HG03060 (cell line): ENCODE results near the gene STON2.
A peak's percentile ranks its signal among the peaks of the same experiment; 100 is the strongest.

Source experiments
- ATAC-seq: cut with Tn5 transposase; IDR thresholded peaks from one replicate; pipeline ENCODE4 v1.9.1; 2021; ENCODE audit warnings: low read depth, moderate number of reproducible peaks; ENCODE audit not compliant: unreplicated experiment

STON2 gene

DNA sequence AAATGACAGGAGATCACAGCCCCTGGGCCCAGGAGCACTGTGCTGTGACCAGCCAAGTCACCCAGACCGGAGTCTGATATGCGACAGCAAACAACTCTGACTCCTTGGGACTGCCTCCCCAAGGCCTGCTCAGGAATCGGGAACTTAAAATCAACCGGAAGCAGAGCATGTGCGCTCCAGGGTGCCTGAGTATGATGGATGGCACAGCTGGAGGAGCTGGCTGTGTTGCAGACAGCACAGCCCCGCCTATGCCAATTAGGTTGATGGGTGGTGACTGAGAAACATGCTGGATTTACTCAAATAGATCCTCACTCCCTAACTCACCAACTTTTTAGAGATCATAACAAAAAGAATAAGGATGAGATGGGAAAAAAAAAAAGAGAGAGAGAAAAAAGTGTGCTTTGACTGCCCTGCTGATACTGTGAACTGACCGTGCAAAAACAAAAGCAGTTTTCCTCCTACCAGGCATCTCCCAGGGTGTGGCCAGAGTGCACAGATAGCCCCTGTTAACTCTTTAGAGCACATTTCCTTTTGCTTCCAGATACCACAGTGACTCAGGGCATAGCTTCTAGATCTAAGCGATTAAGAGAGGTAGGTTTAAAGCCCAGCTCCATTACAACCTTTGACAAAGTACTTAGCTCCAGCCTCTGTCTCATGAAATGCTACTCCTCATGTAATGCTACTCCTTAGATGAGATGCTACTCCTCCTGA, 27.4 kb upstream of the STON2 start:
- no peak for ATAC-seq

DNA sequence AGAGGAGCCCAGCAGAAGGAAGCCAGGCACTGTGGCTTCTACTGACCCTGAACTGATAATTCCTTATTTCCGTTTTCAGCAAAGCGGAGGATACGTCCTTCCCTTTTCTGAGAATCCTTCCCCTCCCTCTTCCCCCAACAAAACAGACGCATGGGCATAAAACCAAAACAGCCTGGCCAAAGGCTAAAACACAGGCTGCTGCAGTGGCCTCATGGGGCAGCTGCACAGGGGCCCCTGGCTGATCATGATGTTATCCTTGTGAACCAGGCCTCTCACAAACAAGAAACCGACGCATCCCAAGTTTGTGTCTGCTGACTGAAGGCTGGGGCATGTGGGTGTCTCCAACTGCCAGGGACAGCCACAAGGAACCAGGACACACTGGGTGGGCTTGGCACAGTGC, 23.4 kb upstream of the STON2 start:
- ATAC-seq: no peak

GRCh38 chr14:81418057-81418790, 18.1 kb upstream of the STON2 start:
- no peak for ATAC-seq

- no peak for ATAC-seq
Observed at GRCh38 chr14:81416981-81417380, 16.9 kb upstream of the STON2 start.

DNA sequence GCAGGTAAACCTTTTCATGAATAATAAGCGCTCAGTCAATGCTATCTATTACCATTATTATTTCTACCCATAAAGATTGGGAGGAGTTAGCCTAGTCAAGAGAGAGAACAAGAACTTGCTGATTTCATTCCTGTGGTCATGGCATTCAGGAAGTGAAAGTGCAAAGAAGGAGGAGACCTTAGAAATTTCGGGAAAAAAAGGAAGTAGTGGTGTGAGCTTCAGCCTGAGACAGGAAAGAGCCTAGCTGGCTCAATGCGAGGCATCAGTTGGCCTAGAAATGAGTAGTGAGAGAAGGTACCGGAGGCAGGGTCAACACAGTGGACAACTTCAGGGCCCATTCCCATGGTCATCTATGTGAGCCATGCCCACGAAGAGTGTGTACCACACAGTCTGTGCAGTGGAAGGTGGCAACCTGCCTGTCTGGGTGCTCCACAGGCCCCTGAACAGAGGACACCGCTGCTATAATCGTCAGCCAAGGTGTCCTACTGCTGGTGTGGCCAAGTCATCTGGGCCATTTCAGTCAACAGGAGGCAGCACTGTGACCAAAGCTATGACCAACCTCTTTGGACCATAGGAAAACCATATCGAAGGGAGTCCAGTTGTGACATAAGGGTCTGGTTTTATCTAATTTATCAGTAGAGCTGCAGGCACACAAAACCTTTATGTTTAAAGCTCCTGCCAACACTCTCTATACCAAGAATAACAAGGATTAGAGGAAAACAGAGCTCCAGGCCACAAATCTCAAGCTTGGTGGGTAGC, 16.2 kb upstream of the STON2 start:
- ATAC-seq: no peak

GRCh38 chr14:81415781-81416180, 15.7 kb upstream of the STON2 start:
- no peak for ATAC-seq

- no peak for ATAC-seq
Observed at GRCh38 chr14:81414123-81414522, 14.0 kb upstream of the STON2 start.

DNA sequence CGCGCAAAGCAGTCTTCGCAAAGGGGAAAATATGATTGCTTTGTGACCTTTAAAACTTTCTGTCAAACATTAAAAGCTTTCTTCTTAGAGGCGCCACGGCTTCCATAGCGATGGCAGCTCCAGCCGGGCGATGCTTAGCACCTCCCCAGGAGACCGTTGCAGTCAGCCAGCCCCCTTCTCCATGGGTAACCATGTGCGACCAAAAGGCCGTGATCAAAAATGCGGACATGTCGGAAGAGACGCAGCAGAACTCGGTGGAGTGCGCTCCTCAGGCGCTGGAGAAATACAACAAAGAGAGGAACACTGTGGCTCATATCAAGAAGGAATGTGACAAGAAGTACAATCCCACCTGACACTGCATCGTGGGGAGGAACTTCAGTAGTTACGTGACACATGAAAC, 12.7 kb upstream of the STON2 start:
- ATAC-seq: no peak

DNA sequence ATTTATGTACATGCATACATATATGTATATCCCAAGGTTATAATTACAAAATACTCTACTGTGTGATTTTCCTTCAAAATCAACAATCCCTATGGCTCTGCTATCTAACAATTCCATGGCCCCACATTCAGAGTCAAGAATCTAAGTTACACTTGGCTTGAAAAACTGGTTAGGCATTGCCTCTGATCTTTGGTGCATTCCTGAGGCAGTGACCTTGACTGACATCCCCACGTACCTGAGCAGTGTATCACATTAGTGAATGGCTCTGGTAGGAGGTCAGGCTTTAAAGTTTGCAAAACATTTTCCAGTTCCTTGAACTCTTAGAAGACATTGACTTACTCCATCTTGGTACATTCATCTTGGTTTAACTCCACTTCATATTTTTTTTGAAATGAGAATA, 8.5 kb upstream of the STON2 start:
- no peak for ATAC-seq

DNA sequence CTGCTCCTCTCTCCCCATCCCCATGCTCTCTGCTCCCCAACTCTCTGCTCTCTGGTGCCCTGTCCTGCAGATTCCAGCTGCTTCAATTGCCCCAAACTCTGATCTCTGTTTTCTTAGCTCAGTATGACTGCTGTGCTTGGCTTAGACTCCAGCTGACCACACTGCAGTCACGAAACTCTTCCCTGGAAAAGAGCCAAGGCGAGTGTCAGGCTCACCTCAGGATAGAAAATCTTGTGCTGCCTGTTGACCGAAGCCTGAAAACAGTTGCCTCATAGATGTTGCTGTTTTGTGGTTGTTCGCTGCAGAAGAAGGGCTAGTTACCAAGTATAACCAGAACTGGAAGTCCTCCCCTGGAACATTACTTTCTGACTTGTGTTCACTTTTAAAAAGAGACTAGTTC, 6.7 kb upstream of the STON2 start:
- ATAC-seq: no peak

DNA sequence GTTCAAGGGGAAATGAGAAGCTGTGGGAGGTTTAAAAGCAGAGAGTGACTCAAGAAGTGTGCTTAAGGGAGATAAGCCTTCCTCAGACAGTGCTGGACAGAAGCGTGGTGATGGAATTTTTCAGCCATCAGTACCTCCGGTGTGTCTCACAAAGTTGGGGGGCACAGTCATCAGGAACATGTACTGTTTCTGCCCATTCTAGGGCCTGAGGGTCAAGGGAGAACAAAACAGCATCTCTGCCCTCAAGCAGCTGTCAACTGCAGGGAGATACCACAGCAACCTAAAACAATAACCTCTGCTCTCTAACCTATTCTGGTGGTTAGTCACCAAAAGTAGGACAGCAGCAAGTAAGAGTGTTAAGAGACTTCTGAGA, 2.0 kb upstream of the STON2 start:
- no peak for ATAC-seq

DNA sequence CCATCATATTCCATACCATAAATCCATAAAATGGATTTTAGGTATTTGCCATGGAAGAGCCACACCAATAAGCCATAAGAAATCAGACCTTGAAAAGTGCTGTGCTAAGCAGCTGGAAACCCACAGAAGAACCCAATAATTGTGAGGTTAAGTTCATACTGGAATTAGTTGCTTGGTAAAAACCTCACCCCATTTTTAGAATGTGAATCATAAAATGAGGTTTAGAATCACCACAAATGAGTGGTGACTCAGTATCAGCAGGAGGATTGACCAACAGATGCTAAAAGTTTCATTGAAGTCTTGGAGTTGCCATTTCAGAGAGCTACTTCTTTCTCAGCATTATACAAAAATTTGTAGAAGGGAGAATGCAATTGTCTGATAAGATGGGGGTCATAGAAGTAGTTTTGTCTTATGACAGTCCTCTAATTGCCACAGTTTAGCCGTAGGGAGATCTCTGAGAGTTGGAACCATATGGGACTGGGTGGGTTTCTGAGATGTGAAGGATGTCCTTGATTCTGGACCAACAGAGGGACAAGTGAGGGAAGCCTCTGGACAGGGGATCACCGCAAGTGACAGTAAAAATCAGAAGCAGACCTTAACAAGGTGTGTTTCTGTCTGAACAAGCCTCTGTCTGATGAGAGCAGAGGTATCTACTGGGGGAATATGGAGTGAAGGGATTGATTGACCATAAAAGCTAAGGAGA, 1.4 kb upstream of the STON2 start:
- ATAC-seq: peak; percentile 82

- ATAC-seq: no peak
Observed at GRCh38 chr14:81400852-81401251, 728 bp upstream of the STON2 start.

- no peak for ATAC-seq
Observed at GRCh38 chr14:81398196-81398891, 1.8 kb downstream of the STON2 start.

GRCh38 chr14:81396113-81396512, 4.0 kb downstream of the STON2 start:
- ATAC-seq: no peak

GRCh38 chr14:81394739-81395138, 5.4 kb downstream of the STON2 start:
- no peak for ATAC-seq

DNA sequence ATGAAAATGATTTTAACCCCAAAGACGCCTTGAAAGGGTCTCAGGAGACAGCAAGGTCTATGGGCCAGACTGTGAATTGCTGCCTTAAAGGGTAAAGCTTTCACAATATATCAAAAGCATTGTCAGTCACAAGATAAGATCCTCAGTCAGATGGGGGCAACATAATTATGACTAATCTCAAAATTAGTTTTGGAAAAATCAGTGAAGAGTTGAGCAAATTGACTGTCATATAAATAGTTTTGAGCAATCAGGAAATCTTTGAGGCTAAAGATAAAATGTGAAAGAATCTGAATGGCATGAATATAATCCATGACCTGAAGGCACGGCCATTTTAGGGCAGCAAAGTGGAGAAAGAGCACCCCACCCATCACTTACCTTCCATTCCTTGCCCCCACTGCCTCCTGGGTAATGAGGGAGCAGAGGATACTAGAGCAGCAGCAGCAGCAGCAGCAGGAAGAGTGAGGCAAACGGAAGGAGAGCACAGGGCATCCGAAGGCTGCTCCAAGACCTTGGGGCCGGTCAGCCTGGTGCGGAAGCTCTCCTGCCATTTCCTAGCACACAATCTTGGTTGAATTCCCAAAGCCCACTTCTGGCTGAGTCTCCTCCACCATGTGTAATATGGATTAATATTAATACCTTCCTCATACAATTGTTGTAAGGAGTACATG, 7.0 kb downstream of the STON2 start:
- no peak for ATAC-seq

- no peak for ATAC-seq
Observed at GRCh38 chr14:81392052-81392451, 8.1 kb downstream of the STON2 start.

DNA sequence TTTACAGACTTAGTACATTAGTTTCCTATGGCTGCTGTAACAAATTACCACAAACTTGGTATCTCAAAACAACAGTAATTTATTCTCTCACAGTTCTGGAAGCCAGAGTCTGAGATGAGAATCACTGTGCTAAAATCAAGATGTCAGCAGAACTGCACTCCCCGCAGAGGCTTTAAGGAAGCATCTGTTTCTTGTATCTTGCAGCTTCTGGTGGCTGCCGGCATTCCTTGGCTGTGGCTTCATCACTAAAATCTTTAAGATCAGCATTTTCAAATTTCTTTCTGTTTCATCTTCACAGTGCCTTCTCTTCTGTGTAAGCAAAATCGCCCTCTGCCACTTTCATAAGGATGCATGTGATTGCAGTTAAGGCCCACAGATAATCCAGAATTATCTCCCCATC, 9.4 kb downstream of the STON2 start:
- ATAC-seq: no peak

GRCh38 chr14:81388336-81388735, 11.8 kb downstream of the STON2 start:
- ATAC-seq: no peak
